DND-41 (cell line): Measurements from ENCODE around the gene ACTBL2.

Source experiments
- ATAC-seq: fragments of 200-7000 bp; cut with Tn5 transposase; 3 replicates; pipeline ENCODE4 v1.9.1; 2021; ENCODE audit warnings: low read depth; ENCODE audit not compliant: insufficient read depth
- DNase-seq: peaks from one replicate; pipeline ENCODE4 v3.0.0-alpha.2; 2020
- H2AFZ ChIP-seq: 2 replicates; pipeline ENCODE4 v1.6.0; 2012; ENCODE audit warnings: low read depth, low read length
- H3K27ac ChIP-seq: 2 replicates; pipeline ENCODE4 v1.5.1; 2012; ENCODE audit warnings: low read length, inconsistent platforms
- H3K27me3 ChIP-seq: fragments of 200-600 bp; sonication (generic); 2 replicates; pipeline ENCODE4 v1.6.0; 2012; ENCODE audit warnings: low read length, mild to moderate bottlenecking, inconsistent platforms; ENCODE audit not compliant: insufficient read depth, poor library complexity
- H3K36me3 ChIP-seq: 2 replicates; pipeline ENCODE4 v1.5.1; 2012; ENCODE audit warnings: low read length, inconsistent platforms; ENCODE audit not compliant: insufficient read depth
- H3K4me1 ChIP-seq: 2 replicates; pipeline ENCODE4 v1.5.1; 2012; ENCODE audit warnings: mild to moderate bottlenecking, low read length; ENCODE audit not compliant: insufficient read depth
- H3K4me2 ChIP-seq: 2 replicates; pipeline ENCODE4 v1.6.0; 2012; ENCODE audit warnings: mild to moderate bottlenecking, moderate library complexity, low read length, inconsistent platforms; ENCODE audit not compliant: insufficient read depth
- H3K4me3 ChIP-seq, 2 experiments: fragments of 200-600 bp in 1 of 2; shearing (Covaris generic) in 1 of 2; 2 replicates each; pipeline ENCODE4 v1.5.1; 2012 to 2016; ENCODE audit warnings: inconsistent platforms in 2 of 2, low read length in 2 of 2, mild to moderate bottlenecking in 2 of 2, low read depth in 1 of 2, moderate library complexity in 1 of 2
- H3K79me2 ChIP-seq: 2 replicates; pipeline ENCODE4 v1.6.0; 2012; ENCODE audit warnings: low read length, inconsistent platforms; ENCODE audit not compliant: insufficient read depth
- H3K9ac ChIP-seq: 2 replicates; pipeline ENCODE4 v1.6.0; 2012; ENCODE audit warnings: low read depth, mild to moderate bottlenecking, inconsistent platforms, low read length, moderate library complexity
- H3K9me3 ChIP-seq: 2 replicates; pipeline ENCODE4 v1.5.1; 2012; ENCODE audit warnings: low read length, moderate library complexity, mild to moderate bottlenecking, inconsistent platforms; ENCODE audit not compliant: insufficient read depth, severe bottlenecking
- H4K20me1 ChIP-seq: 2 replicates; pipeline ENCODE4 v1.6.0; 2012; ENCODE audit warnings: low read length; ENCODE audit not compliant: insufficient read depth
- EZH2 ChIP-seq: IDR thresholded peaks from 3 replicates; pipeline ENCODE4 v1.6.1; 2012; ENCODE audit warnings: borderline replicate concordance, low read depth, mild to moderate bottlenecking, moderate library complexity, low read length, inconsistent platforms; ENCODE audit not compliant: severe bottlenecking
- TF ChIP-seq, protein P1 (sequence below): IDR thresholded peaks from 2 replicates; pipeline ENCODE4 v1.5.1; 2012; ENCODE audit warnings: borderline replicate concordance, low read length, moderate library complexity, mild to moderate bottlenecking; ENCODE audit not compliant: poor library complexity, severe bottlenecking; ENCODE audit errors: extremely low read depth

The ACTBL2 gene

GRCh38 chr5:57505272-57506200, 22.9 kb upstream of the ACTBL2 start:
- H3K27me3 ChIP-seq: no peaks in the 10 kb centered on the region
- no peaks in the 10 kb centered on the region for H3K36me3 ChIP-seq
- H4K20me1 ChIP-seq: no peaks in the 10 kb centered on the region
- no peaks in the 10 kb centered on the region for H3K79me2 ChIP-seq
- H3K4me3 ChIP-seq: no peak overlapping the region
- no peak overlapping the region for H2AFZ ChIP-seq
- ATAC-seq (no peak), DNase-seq (no peak)
- no peak overlapping the region for H3K4me2 ChIP-seq
- H3K4me1 ChIP-seq: peaks cover 40% of the 10 kb centered on the region
- H3K9ac ChIP-seq: no peak overlapping the region
- no peak overlapping the region for H3K27ac ChIP-seq
- TF ChIP-seq, protein P1, sequence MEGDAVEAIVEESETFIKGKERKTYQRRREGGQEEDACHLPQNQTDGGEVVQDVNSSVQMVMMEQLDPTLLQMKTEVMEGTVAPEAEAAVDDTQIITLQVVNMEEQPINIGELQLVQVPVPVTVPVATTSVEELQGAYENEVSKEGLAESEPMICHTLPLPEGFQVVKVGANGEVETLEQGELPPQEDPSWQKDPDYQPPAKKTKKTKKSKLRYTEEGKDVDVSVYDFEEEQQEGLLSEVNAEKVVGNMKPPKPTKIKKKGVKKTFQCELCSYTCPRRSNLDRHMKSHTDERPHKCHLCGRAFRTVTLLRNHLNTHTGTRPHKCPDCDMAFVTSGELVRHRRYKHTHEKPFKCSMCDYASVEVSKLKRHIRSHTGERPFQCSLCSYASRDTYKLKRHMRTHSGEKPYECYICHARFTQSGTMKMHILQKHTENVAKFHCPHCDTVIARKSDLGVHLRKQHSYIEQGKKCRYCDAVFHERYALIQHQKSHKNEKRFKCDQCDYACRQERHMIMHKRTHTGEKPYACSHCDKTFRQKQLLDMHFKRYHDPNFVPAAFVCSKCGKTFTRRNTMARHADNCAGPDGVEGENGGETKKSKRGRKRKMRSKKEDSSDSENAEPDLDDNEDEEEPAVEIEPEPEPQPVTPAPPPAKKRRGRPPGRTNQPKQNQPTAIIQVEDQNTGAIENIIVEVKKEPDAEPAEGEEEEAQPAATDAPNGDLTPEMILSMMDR: no peak
- no peak for TF ChIP-seq EZH2
- H3K9me3 ChIP-seq: no peaks in the 10 kb centered on the region

- TF ChIP-seq EZH2: no peak
- TF ChIP-seq, protein P1: no peak
- Histone ChIP-seq H3K4me3 (no peak overlapping the region), H3K79me2 (no peaks in the 10 kb centered on the region), H3K36me3 (no peaks in the 10 kb centered on the region), H3K27me3 (no peaks in the 10 kb centered on the region), H4K20me1 (no peaks in the 10 kb centered on the region), H3K4me1 (peaks cover 38% of the 10 kb centered on the region), H3K4me2 (no peak overlapping the region), H3K27ac (no peak overlapping the region), H3K9me3 (no peaks in the 10 kb centered on the region), H2AFZ (no peak overlapping the region), H3K9ac (no peak overlapping the region)
- ATAC-seq (no peak), DNase-seq (no peak)
Observed at GRCh38 chr5:57504357-57504756, 21.7 kb upstream of the ACTBL2 start.

DNA sequence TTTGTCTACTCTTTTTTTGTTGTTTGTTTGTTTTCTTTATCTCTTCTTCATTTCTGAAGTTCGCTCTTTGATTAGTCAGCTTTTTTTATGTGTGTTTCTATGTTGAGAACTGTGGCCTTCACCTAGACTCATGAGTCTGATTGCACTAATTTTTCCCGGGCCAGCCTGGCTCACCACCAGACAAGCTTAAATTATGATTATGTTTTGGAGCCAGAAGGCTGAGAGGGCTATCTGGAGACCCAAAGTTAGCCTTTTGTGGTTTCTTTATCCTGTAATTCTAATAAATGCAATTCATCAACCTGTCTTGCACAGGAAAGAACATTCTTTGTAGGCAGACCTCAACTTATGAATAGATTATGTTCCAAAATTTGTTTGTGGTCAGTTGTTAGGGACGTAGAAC, 20.8 kb upstream of the ACTBL2 start:
- Histone ChIP-seq H3K4me3 (no peak overlapping the region), H2AFZ (no peak overlapping the region), H3K9ac (no peak overlapping the region), H3K36me3 (no peaks in the 10 kb centered on the region), H3K27ac (no peak overlapping the region), H3K4me1 (peaks cover 38% of the 10 kb centered on the region), H4K20me1 (no peaks in the 10 kb centered on the region), H3K79me2 (no peaks in the 10 kb centered on the region), H3K27me3 (no peaks in the 10 kb centered on the region), H3K4me2 (no peak overlapping the region), H3K9me3 (no peaks in the 10 kb centered on the region)
- ATAC-seq (no peak), DNase-seq (no peak)
- TF ChIP-seq, protein P1: no peak
- no peak for TF ChIP-seq EZH2
